Stimulated activated naive B cell treated with anti-CD40 and anti-IgM and Interleukin-4, amounts not matched to agents 10 μg/mL and 1 μg/mL and 100 μg/mL, for 72 hours (primary cell): Measurements from ENCODE around the gene GDI1.

Experiments
- ATAC-seq, 2 donors: fragments of 150-1000 bp; cut with Tn5 transposase; replicated peaks; 2 replicates each; pipeline ENCODE4 v1.10.0; 2021; ENCODE audit warnings: moderate library complexity in 1 of 2
- DNase-seq: peaks from one replicate; pipeline ENCODE4 v3.0.0; 2021
- H3K27ac Mint-ChIP-seq: one replicate; pipeline ENCODE4 v1.8.0; 2022; ENCODE audit warnings: mild to moderate bottlenecking, mixed read lengths
- H3K27me3 Mint-ChIP-seq, 2 donors: one replicate each; pipeline ENCODE4 v1.8.0; 2022; ENCODE audit warnings: mixed read lengths in 2 of 2
- H3K36me3 Mint-ChIP-seq, 2 donors: one replicate each; pipeline ENCODE4 v1.8.0; 2022; ENCODE audit warnings: mixed read lengths in 2 of 2, mild to moderate bottlenecking in 1 of 2
- H3K4me1 Mint-ChIP-seq, 2 donors: one replicate each; pipeline ENCODE4 v1.8.0; 2022; ENCODE audit warnings: mixed read lengths in 2 of 2, mild to moderate bottlenecking in 1 of 2
- H3K4me3 Mint-ChIP-seq, 2 donors: one replicate each; pipeline ENCODE4 v1.8.0; 2022; ENCODE audit warnings: mild to moderate bottlenecking in 2 of 2, mixed read lengths in 2 of 2, moderate library complexity in 1 of 2
- H3K9me3 Mint-ChIP-seq, 2 donors: one replicate each; pipeline ENCODE4 v1.8.0; 2022; ENCODE audit warnings: mixed read lengths in 2 of 2, mild to moderate bottlenecking in 1 of 2

GDI1 gene

GRCh38 chrX:154482786-154483185, 45.8 kb downstream of the GDI1 start:
- Mint-ChIP-seq H3K27me3 (no peaks in the 10 kb centered on the region), H3K4me3 (no peak overlapping the region), H3K27ac (no peak overlapping the region), H3K9me3 (no peaks in the 10 kb centered on the region), H3K4me1 (peaks cover 13 to 37% of the 10 kb centered on the region in 2 donors), H3K36me3 (peaks cover 7 to 9% of the 10 kb centered on the region in 2 donors)
- ATAC-seq = no peak
- no peak for DNase-seq

GRCh38 chrX:154483325-154483724, 46.4 kb downstream of the GDI1 start:
- no peaks in the 10 kb centered on the region for H3K9me3 Mint-ChIP-seq
- peaks cover 13% of the 10 kb centered on the region in 2 donors for H3K36me3 Mint-ChIP-seq
- DNase-seq = no peak
- ATAC-seq = no peak
- peaks cover 16 to 37% of the 10 kb centered on the region in 2 donors for H3K4me1 Mint-ChIP-seq
- no peak overlapping the region for H3K4me3 Mint-ChIP-seq
- H3K27me3 Mint-ChIP-seq = no peaks in the 10 kb centered on the region
- H3K27ac Mint-ChIP-seq = no peak overlapping the region

DNA sequence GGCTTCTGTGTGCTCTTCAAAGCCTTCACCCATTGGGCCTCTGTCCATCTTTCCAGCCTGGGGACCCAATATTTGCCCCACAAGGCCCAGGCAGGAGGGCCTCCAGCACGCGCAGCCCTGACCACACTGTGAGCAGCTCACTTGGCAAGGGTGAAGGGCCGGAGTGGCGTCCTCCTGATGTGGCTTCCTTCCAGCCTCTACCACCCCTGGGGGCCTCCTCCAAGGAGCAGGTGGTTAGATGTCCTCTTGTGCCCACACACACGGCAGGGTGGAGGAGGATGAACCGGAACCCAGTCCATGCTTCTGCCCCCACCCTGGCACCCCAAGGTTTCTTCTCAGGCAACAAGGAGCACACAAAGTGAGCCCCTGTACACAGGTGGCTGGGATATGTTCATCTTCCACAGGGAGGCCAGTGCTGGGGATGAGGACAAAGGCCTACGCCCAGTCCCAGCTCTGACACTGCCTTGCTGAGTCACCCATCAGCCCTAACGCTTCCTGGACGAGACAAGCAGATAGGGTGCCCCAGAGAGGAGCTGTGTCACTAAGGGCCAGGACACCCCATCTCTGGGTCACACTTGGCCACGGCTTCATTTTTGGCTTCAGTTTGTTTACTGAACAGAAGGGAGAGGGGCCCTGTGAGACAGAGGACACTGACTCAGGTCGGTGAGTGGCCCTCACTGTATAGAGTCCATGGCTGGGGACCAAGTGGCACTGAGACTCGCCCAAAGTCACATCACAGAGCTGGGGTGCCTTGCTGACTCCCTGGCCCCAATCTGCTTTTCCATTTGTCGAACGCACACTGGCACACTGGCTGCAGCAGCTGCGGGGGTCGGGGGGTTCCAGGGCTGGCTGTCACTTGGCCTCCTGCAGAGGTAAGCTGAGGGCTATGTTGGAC, 47.5 kb downstream of the GDI1 start:
- H3K36me3 Mint-ChIP-seq = peaks cover 16% of the 10 kb centered on the region in 2 donors
- ATAC-seq (no peak), DNase-seq (no peak)
- H3K27me3 Mint-ChIP-seq = no peaks in the 10 kb centered on the region
- H3K4me1 Mint-ChIP-seq = peaks cover 17 to 43% of the 10 kb centered on the region in 2 donors
- peak overlapping the region; percentile 6 to 74 for H3K4me3 Mint-ChIP-seq
- H3K27ac Mint-ChIP-seq = no peak overlapping the region
- H3K9me3 Mint-ChIP-seq = no peaks in the 10 kb centered on the region

- no peak for DNase-seq
- Mint-ChIP-seq H3K36me3 (peaks cover 16% of the 10 kb centered on the region in 2 donors), H3K4me1 (peaks cover 19 to 45% of the 10 kb centered on the region in 2 donors), H3K27ac (no peak overlapping the region), H3K9me3 (no peaks in the 10 kb centered on the region), H3K4me3 (peak overlapping the region; percentile 71 to 74), H3K27me3 (no peaks in the 10 kb centered on the region)
- no peak for ATAC-seq
Observed at GRCh38 chrX:154485150-154486051, 48.4 kb downstream of the GDI1 start.

- H3K4me3 Mint-ChIP-seq = peak overlapping the region; percentile 39 to 74
- DNase-seq (no peak), ATAC-seq (peak; percentile 3 to 4)
- H3K4me1 Mint-ChIP-seq = peaks cover 19 to 46% of the 10 kb centered on the region in 2 donors
- H3K9me3 Mint-ChIP-seq = no peaks in the 10 kb centered on the region
- no peak overlapping the region for H3K27ac Mint-ChIP-seq
- peaks cover 16% of the 10 kb centered on the region in 2 donors for H3K36me3 Mint-ChIP-seq
- no peaks in the 10 kb centered on the region for H3K27me3 Mint-ChIP-seq
Observed at GRCh38 chrX:154486052-154486395, 49.1 kb downstream of the GDI1 start.

DNA sequence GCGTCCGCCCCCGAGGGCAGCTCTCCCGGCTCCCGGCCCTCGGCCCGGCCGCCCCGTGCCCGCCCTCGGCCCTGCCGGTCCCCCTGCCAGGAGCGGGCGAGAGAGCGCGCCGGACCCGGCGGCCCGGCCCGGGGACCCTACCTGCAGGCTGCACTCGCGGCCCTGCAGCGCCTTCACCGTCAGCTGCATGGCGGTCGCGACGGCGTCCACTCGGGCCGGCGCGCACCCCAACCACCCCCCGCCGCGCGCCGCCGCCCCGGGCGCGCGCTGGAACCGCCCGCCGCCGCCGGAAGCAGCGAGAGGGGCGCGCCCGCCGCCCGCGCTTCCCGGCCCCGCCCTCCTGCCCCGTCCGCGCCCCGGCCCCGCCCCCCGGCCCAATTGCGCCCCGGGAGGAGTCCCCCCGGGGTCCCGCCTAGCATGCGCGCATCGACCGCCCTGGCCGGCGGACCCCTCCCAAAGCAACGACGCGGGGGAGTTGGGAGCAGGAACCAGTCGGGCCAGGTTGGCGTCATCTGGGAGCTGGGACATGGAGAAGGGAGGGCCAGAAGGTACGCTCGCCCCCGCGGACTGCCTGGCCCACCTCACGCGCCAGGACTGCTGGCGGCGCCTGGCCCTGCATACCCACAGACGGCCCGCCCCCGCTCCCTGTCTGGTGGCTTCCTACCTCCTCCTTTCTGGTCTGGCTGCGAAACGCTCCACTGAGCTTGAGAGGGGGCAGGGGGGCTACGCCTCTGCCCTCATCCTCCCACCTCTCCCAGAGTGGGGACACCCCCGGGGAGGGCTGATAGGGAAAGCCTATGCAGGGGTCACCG, 49.6 kb downstream of the GDI1 start, which contains the start of gene UBL4A:
Gene UBL4A (minus strand): TSS at position 220 of the 812 bp plus-strand sequence. CDS start 31 bp downstream, at position 189.
- H3K27me3 Mint-ChIP-seq = no peaks in the 10 kb centered on the region
- peaks cover 22 to 50% of the 10 kb centered on the region in 2 donors for H3K4me1 Mint-ChIP-seq
- H3K27ac Mint-ChIP-seq = peak within 1 kb of the TSS; percentile 73
- H3K4me3 Mint-ChIP-seq = peak within 1 kb of the TSS; percentile 82 to 83
- DNase-seq = peak; percentile 39
- no peaks in the 10 kb centered on the region for H3K9me3 Mint-ChIP-seq
- peaks cover 16% of the 10 kb centered on the region in 2 donors for H3K36me3 Mint-ChIP-seq
- peak; percentile 28 to 51 for ATAC-seq

DNA sequence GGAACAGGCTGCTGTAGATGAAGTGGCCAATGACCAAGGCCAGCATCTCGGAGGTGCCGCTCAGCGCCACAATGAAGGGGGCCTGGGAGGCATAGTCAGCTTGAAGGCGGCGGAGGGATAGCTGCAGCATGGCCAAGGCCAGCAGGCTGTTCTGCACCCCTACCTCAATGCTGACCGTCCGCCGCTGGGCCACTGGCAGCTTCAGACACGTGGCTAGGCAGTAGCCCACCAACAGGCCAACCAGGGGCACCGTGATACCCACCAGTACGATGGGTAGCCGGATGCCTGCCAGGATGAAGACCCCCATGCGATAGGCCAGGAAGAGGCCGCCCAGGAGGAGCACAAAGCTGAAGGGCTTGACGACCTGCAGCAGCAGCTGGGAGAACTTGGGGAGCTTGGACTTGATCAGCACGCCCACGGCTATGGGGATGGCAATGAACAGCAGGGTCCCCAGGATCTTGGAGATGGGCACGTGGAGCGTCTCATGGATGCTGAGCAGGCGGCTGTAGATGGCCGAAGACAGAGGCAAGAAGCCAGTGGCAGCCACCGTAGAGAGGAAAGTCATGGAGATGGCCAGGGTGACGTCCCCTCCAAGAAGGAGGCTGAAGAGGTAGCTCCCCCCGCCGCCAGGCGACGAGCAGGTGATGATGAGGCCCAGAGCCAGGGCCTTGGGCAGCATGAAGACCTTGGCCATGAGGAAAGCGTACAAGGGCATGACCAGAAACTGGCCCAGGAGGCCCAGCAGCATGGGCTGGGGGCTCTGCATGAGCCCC, 50.8 kb downstream of the GDI1 start:
- peak overlapping the region; percentile 37 for H3K27ac Mint-ChIP-seq
- H3K36me3 Mint-ChIP-seq = peaks cover 16% of the 10 kb centered on the region in 2 donors
- H3K27me3 Mint-ChIP-seq = no peaks in the 10 kb centered on the region
- no peaks in the 10 kb centered on the region for H3K9me3 Mint-ChIP-seq
- peaks cover 19 to 50% of the 10 kb centered on the region in 2 donors for H3K4me1 Mint-ChIP-seq
- DNase-seq = no peak
- peak overlapping the region; percentile 17 to 83 for H3K4me3 Mint-ChIP-seq
- ATAC-seq = no peak

GRCh38 chrX:154488336-154489075, 51.6 kb downstream of the GDI1 start:
- Mint-ChIP-seq H3K4me1 (peaks cover 16 to 47% of the 10 kb centered on the region in 2 donors), H3K4me3 (peak overlapping the region; percentile 39 to 94), H3K27ac (no peak overlapping the region), H3K27me3 (no peaks in the 10 kb centered on the region), H3K9me3 (no peaks in the 10 kb centered on the region), H3K36me3 (peaks cover 13 to 16% of the 10 kb centered on the region in 2 donors)
- DNase-seq = no peak
- ATAC-seq = no peak

DNA sequence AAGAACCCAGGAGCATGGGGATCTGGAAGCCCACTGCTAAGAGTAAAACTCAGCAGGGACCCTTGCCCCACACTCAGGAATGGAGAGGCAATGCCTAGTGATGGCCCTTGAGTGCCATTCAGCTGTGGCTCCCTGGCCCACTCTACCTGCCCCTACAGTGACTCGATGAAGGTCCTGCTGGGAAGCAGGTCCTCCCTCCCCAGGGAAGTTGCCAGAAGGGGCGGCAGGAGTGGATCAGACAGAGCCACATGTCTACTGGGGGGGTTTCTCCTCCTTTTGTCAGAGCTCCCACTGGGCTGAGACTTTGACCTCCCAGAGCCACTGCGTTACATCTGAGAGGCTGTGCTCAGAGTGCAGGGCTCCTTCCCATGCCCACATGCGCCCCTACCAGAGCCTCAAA, 52.2 kb downstream of the GDI1 start:
- peak overlapping the region; percentile 91 to 94 for H3K4me3 Mint-ChIP-seq
- peaks cover 16 to 40% of the 10 kb centered on the region in 2 donors for H3K4me1 Mint-ChIP-seq
- ATAC-seq (no peak), DNase-seq (no peak)
- no peaks in the 10 kb centered on the region for H3K27me3 Mint-ChIP-seq
- peak overlapping the region; percentile 96 for H3K27ac Mint-ChIP-seq
- H3K9me3 Mint-ChIP-seq = no peaks in the 10 kb centered on the region
- H3K36me3 Mint-ChIP-seq = peaks cover 12 to 15% of the 10 kb centered on the region in 2 donors

DNA sequence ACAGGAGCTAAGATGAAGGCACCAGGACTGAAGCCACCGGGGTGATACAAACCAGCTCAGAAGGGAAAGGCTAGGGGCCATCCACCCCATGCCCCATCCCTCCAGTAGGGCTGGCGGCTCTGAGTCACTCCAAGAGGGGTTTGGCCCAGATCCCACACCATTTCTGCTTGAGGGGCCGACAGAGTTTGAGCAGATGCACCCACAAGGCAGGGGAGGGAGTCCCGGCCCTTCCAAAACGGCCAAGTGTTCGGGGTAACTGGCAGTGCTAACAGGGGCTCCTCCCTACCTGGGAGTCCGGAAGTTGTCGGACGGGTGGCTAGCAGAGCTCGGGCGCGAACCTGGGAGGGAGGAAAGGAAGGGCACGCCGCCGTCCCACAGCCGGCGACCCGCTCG, 53.1 kb downstream of the GDI1 start:
- peak; percentile 29 for ATAC-seq
- DNase-seq = no peak
- Mint-ChIP-seq H3K27ac (peak overlapping the region; percentile 96), H3K27me3 (no peaks in the 10 kb centered on the region), H3K36me3 (peaks cover 10 to 12% of the 10 kb centered on the region in 2 donors), H3K9me3 (no peaks in the 10 kb centered on the region), H3K4me3 (peak overlapping the region; percentile 91 to 94), H3K4me1 (peaks cover 16 to 35% of the 10 kb centered on the region in 2 donors)

DNA sequence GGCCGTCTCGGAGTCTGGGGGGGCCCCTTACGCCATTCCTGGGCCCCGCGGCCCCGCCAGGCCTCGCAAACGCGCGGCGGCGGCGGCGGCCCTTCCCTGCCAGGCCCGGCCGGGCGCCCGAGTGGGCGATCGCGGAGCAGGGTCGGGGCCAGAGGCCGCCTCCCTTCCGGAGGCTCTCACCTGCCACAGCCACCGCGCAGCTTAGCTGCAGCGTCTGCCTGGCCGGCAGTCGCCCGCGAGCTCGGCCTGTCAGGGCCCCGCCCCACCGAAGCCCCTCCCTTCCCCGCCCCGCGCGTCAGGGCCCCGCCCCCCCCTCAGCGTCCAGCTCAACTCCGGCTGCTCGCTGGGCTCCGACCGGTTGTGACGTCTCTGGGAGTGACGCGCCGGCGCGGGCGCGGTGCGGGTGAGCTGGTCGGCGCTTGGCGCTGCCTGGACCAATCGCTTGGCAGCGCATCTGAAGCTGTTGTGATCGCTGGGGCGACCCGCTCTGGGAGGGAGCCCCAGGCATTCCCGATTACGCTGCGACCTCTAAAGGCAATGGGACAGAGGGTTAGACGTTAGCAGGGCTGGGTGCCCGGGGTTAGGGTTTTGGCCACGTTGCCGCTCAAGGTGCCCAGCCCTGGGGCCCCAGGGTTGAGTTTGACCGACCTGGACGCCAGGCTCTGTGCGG, 53.6 kb downstream of the GDI1 start, which contains the start of gene SLC10A3:
Gene SLC10A3 (minus strand): TSS at position 216 of the 670 bp plus-strand sequence. CDS start 1,689 bp downstream, outside the sequence.
- H3K27me3 Mint-ChIP-seq = no peaks in the 10 kb centered on the region
- H3K27ac Mint-ChIP-seq = peak within 1 kb of the TSS; percentile 97
- DNase-seq (peak; percentile 88), ATAC-seq (peak; percentile 87 to 88)
- H3K4me1 Mint-ChIP-seq = peaks cover 16 to 35% of the 10 kb centered on the region in 2 donors
- H3K4me3 Mint-ChIP-seq = peak within 1 kb of the TSS; percentile 91 to 94
- no peaks in the 10 kb centered on the region for H3K9me3 Mint-ChIP-seq
- H3K36me3 Mint-ChIP-seq = peaks cover 10 to 12% of the 10 kb centered on the region in 2 donors
